ENCODE results near the gene GPN3. TPM values are rescaled to one million over a fixed set of nuclear protein-coding genes. Genes with fewer than 3 reads are reported as not detected.

The GPN3 gene
- total RNA-seq, result 29.6 and 31.3 TPM in 2 replicates

DNA sequence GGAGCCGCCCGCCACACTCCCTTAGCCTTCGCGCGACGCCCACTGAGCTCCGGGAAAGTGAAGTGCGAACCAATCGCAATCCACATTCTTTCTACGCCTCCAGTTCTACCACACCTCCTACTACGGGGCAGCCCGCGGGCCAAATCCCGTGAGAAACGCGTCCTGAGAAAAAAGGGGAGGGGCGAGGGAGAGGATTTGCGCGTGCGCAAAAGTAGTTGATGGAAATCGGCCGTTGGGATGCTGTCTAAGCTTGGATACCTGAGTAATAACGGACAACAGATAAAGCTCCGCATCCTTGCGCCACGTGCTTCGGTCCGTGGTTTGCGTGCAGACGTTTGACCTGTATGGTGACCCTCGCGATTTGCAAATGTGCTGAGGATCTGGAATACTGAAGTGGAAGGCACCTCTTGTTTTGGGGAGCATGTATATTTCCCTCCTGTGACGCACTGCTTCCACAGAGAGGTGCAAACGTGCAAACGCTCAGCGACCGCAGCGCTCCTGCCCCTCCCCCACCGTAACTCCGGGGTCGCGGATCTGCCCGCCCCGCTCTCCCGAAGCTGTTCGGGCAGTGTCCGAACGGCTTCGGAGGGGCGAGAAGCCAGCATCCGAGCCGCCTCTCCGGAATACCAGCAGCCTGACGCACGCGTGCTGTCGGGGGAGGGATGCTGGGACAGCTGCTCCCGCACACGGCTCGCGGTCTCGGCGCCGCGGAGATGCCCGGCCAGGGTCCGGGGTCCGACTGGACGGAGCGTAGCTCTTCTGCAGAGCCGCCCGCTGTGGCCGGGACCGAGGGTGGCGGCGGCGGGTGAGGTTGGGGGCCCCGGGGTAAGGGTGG, at the start of gene GPN3, which contains the start of gene FAM216A:
TSS of gene GPN3 (minus strand) at position 44 of the 835 bp plus-strand sequence. CDS start 54 bp downstream, outside the sequence.
TSS of gene FAM216A (plus strand) at position 632 of the 835 bp plus-strand sequence. CDS start at position 663, 31 bp downstream.

DNA sequence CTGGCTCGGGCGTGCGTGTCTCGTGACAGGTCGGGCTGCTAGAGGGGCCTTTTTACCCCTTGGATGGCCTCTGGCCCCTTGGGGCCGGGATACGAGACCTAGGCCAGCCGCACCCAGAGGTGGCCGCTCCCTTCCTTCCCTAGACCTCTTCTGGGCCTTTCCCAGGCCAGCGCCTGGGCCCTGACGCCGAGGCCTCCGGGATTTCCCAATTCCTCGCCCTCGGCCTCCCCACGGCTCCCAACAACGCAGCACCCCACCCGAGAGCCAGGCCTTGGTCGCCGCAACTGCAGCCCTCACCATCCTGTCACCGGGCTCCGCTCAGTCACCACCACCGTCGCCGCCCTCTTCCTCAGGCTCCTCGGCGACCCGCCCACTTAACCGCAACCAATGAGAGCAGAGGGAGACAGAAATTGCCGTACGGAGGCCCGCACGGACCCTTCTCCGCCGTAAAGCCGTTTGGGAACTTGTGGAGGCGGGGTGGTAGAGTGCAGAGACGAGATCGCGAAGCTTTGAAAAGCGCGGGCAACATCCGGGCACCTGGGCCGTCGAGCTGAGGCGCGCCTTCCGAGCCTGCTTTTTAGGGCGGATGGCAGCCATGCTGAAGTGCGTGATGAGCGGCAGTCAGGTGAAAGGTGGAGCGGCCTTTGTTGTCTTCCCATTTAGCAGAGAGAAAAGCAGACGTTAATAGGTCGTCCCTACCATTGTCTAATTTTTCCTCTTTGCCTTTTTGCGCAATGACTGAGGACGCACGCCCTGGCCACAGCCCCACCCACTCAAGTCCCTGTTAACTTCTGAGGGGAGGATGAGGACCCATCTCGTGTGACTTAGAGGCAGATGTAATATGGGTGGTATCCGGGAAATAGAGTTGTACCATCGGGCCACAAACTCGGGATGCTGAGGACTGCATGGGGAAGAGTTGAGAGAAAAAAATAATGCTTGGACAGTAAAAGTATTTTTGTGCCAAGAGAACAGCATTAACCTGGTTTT, 34.0 kb upstream of the GPN3 start, which contains the start of the genes RAD9B and VPS29:
TSS of gene RAD9B (plus strand) at position 580 of the 987 bp plus-strand sequence. CDS start at position 587, 7 bp downstream.
TSS of gene VPS29 (minus strand) at position 360 of the 987 bp plus-strand sequence. CDS start at position 300, 60 bp downstream.

DNA sequence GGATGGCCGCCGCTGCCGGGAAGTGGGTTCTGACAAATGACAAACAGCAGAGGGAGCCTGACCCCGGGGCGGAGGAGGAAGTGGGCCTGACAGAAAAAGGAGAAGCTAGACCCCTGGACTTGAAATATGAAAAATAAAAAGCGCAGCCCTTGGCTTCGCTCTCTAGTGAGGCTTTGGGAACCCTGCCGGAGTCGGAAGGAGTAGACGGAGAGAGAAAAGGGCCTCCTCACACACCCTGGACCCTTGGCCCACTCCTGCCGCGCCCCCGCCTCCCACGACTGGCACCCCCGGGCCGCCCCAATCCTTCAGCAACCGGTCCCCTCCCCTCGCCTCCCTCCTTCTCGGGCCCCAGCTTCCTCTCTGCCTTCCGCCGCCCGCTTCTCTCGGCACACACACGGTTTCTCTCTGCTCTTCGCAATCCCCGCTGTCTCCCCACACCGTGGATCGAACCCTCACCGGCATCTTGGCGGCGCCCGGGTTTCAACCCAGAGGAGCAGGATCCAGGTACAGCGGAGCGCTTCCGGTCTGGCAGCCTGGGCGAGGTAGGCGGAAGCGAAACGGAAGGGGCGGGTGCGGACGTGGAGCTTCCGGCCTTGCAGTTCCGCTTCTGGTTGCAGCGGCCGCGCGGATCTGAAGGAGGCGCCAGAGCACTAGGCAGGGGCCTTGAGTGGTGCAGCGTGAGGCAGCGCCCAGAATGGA, 18.1 kb downstream of the GPN3 start, which contains the start of gene ARPC3:
TSS of gene ARPC3 (minus strand) at position 539 of the 699 bp plus-strand sequence. CDS start at position 462, 77 bp downstream.

DNA sequence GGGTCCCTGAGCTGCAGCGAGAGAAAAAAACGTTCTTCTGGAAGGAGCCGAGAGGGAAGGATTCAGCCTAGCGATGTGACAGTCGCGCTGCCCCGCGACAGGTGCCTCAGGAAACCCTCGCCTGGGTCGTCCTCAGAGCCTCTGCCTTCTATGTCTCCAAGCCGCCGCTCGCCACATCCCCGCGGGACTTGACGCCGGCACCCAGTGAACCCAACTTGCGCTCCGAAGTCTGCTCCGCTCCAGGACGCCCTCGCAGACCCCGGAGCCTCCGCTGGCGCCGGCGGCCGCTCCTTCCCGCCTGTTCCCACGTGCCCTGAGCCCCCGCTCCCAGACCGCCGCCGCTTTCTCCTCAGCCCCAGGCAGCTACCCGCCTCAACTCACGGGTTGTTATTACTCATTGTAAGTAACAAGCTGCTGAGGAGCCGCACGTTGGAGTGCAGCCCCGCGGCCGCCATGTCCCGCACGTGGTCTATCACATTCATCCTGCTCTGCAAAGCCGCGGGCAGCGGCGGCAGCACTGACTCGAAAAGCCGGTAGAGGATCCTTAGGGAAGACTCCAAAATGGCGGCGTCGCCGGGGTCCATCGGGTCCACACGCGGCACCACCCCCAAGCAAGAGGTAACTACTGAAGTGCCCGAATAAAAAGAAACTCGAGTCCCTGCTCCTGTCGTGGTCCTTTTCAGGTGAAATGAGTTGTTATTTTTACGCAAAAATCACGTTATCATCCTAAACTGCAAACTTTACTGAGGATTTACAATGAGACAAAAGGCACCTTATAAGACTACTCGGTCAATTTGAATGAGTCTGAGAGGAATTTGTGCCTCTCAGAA, 64.7 kb downstream of the GPN3 start, which contains the start of gene ANAPC7:
TSS of gene ANAPC7 (minus strand) at position 563 of the 830 bp plus-strand sequence. CDS start at position 482, 81 bp downstream.

Other genes starting within 250 kb of the GPN3 start
- 96.8 and 98.6 TPM in 2 replicates for gene ATP2A2, start 187.0 kb downstream of the GPN3 start, total RNA-seq
- gene ANAPC7, start 64.5 kb downstream of the GPN3 start, total RNA-seq, result 53.6 and 72.0 TPM in 2 replicates
- 336 and 529 TPM in 2 replicates for gene ARPC3, start 17.9 kb downstream of the GPN3 start, total RNA-seq
- 22.0 and 24.0 TPM in 2 replicates for gene FAM216A, start 588 bp upstream of the GPN3 start, total RNA-seq
- 78.0 and 249 TPM in 2 replicates for gene VPS29, start 33.9 kb upstream of the GPN3 start, total RNA-seq
- gene RAD9B, start 34.1 kb upstream of the GPN3 start, total RNA-seq, result under 0.01 and 0.30 TPM in 2 replicates
- gene PPTC7, start 115.1 kb upstream of the GPN3 start, total RNA-seq, result 8.8 and 11.4 TPM in 2 replicates
- gene TCTN1, start 145.9 kb upstream of the GPN3 start, total RNA-seq, result 8.1 and 10.9 TPM in 2 replicates
- 3.6 and 7.4 TPM in 2 replicates for gene HVCN1, start 220.9 kb upstream of the GPN3 start, total RNA-seq